Astrocyte of the cerebellum (primary cell): ENCODE results near the gene PSPC1.

Source experiments
- DNase-seq: peaks from one replicate; pipeline ENCODE4 v3.0.0-alpha.2; 2011; ENCODE audit warnings: low read depth
- H3K4me3 ChIP-seq: 2 replicates; pipeline ENCODE4 v1.5.1; 2011; ENCODE audit warnings: mild to moderate bottlenecking, low read depth, low read length, moderate library complexity
- in situ Hi-C: cut with HindIII; loops from 2 replicates; pipeline ENCODE4 v1.10.0; 2017; ENCODE audit warnings: low sequenced_read_pairs
- TF ChIP-seq, protein P1 (sequence below): IDR thresholded peaks from 2 replicates; pipeline ENCODE4 v1.5.1; 2012; ENCODE audit warnings: low read length, low read depth, moderate library complexity, mild to moderate bottlenecking; ENCODE audit errors: missing control alignments

The PSPC1 gene

DNA sequence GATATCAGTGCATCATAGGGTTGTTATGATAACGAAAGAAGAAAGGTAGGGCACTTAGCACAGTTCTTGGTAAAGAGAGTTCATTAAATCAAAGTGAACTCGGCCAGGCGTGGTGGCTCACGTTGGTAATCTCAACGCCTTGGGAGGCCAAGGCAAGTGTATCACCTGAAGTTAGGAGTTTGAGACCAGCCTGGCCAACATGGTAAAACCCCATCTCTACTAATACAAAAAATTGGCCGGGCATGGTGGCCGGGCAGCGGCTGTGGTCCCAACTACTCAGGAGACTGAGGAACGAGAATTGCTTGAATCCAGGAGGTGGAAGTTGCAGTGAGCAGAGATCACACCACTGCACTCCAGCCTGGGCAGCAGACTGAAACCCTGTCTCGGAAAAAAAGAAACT lies 19.1 kb downstream of the PSPC1 start:
- TF ChIP-seq, protein P1, sequence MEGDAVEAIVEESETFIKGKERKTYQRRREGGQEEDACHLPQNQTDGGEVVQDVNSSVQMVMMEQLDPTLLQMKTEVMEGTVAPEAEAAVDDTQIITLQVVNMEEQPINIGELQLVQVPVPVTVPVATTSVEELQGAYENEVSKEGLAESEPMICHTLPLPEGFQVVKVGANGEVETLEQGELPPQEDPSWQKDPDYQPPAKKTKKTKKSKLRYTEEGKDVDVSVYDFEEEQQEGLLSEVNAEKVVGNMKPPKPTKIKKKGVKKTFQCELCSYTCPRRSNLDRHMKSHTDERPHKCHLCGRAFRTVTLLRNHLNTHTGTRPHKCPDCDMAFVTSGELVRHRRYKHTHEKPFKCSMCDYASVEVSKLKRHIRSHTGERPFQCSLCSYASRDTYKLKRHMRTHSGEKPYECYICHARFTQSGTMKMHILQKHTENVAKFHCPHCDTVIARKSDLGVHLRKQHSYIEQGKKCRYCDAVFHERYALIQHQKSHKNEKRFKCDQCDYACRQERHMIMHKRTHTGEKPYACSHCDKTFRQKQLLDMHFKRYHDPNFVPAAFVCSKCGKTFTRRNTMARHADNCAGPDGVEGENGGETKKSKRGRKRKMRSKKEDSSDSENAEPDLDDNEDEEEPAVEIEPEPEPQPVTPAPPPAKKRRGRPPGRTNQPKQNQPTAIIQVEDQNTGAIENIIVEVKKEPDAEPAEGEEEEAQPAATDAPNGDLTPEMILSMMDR, result no peak
- no peak for DNase-seq
- no peak overlapping the region for H3K4me3 ChIP-seq
- in situ Hi-C loops, result no loop called here

DNA sequence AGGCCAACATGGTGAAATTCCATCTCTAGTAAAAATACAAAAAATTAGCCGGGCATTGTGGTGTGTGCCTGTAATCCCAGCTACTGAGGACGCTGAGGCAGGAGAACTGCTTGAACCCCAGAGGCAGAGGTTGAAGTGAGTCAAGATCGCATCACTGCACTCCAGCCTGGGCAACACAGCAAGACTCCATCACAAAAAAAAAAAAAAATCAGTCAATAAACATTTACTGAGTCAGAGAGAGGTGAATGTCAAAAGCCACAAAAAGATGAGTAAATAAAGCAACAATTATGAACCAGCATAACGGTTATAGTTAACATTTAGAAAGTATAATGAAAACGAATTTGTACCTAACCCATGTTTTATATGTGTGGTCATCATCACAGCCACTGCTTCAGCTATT lies 23.1 kb downstream of the PSPC1 start:
- no peak overlapping the region for H3K4me3 ChIP-seq
- DNase-seq, result no peak
- TF ChIP-seq, protein P1, result no peak
- in situ Hi-C loops, result no loop called here

DNA sequence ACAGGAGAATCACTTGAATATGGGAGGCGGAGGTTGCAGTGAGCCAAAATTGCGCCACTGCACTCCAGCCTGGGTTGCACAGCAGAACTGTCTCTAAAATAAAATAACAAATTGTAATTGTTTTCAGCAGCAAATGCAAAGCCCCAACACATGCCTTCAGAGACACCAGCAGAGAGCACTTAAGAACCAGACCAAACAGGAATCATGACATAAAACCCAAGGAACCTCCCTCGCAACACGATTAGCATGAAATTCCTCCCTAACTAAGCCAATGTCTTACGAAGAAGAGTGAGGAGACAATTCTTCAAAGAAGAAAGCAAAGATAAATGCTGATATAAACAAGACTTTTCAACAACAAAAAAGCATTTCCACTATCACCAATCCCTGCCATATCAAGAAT lies 40.1 kb downstream of the PSPC1 start:
- TF ChIP-seq, protein P1, result no peak
- no peak overlapping the region for H3K4me3 ChIP-seq
- in situ Hi-C loops, result no loop called here
- DNase-seq, result no peak

DNA sequence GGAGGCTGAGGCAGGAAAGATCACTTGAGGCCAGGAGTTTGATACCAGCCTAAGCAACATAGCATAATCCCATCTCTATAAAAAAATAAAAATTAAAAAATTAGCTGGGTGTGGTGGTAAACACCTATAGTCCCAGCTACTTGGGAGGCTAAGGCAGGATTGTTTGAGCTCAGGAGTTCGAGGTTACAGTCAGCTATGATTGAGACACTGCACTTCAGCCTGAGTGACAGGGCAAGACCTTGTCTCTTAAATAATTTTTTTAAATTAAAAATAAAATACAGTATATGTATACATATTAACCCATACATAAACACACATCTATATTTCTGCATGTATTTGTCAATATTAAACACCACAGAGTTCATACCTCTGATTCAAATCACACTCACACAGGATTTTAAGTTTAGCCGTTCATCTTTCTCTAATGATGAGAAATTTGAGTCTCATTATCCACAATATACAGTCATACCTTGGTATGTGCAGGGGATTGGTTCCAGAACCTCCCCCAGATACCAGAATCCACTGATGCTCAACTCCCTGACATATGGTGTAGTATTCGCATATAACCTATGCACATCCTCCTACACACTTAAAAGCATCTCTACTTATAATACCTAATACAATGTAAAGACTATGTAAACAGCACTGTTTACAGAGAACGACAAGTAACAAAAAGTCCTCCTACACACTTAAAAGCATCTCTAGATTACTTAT lies 44.7 kb downstream of the PSPC1 start:
- in situ Hi-C loops, result no loop called here
- no peak for DNase-seq
- TF ChIP-seq, protein P1, result no peak
- H3K4me3 ChIP-seq, result no peak overlapping the region

DNA sequence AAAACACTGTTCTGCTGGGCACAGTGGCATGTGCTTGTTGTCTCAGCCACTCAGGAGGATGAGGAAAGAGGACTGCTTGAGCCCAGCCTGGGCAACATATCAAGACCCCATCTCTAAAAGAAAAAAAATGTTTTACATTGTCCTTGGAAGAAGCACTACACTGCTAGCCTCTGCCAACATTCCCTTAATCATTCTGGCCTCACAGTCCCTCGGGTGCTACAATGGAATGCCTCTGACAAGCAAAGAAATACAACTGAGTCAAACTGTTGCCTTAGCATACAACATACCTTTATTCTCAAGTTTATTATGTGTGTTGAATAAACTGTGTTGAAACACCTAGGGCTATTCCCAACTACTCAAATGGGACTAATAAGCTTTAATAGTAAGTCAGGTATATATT lies 56.1 kb downstream of the PSPC1 start:
- DNase-seq, result no peak
- in situ Hi-C loops, result loop anchor here (5.0 kb wide), 1 partner anchor 41 kb away; no protein-coding TSS in a partner anchor
- TF ChIP-seq, protein P1, result no peak
- H3K4me3 ChIP-seq, result no peak overlapping the region

GRCh38 chr13:19725320-19725719 lies 57.4 kb downstream of the PSPC1 start:
- no peak overlapping the region for H3K4me3 ChIP-seq
- TF ChIP-seq, protein P1, result no peak
- no peak for DNase-seq
- in situ Hi-C loops, result loop anchor here (5.0 kb wide), 1 partner anchor 42 kb away; no protein-coding TSS in a partner anchor

- no peak overlapping the region for H3K4me3 ChIP-seq
- in situ Hi-C loops, result no loop called here
Measured at GRCh38 chr13:19720039-19720438, 62.7 kb downstream of the PSPC1 start.

More at GRCh38 chr13:19720039-19720438, 62.7 kb downstream of the PSPC1 start:
- no peak for DNase-seq
- TF ChIP-seq, protein P1, result no peak
